Adrenal gland (tissue), 5 donors: ENCODE measurements around the gene DLG2.

Experiments used
- POLR2A ChIP-seq, 2 donors: fragments of 450-650 bp; IDR thresholded peaks; one replicate each; pipeline ENCODE4 v1.6.1; 2017; ENCODE audit warnings: antibody characterized with exemption in 2 of 2, mild to moderate bottlenecking in 2 of 2, moderate library complexity in 1 of 2
- TF ChIP-seq, protein P1 (sequence below), 6 experiments: fragments of 450-650 bp in 4 of 6; fragments of 200-600 bp in 2 of 6; sonication (generic) in 1 of 6; IDR thresholded peaks; 1 replicate in 5 of 6; 2 replicates in 1 of 6; pipeline versions ENCODE4 v1.5.1 to v1.8.0; 2016 to 2021; ENCODE audit warnings: antibody characterized with exemption in 6 of 6, mild to moderate bottlenecking in 2 of 6, moderate library complexity in 1 of 6
- donor health status: DM: no; HTN: no; CAD: no.

DNA sequence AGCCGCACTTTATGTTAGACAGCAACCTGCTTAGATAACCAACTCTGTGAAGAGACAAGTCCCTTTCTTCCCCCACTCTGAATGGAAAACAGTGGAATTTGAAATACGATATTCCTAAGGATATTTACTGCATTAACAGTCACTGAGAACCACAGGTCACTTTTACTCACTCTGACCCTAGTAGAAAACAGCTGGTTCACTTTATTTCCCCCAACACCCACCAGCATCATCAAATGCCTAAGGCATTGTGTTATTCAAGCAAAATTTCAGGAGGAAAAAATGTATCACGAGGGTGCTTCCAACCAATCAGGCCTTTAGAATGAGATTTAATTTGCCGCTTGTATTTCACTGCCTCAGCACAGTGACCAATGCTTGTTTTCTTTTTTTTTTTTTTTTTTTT lies 1206.9 kb downstream of the DLG2 start:
- TF ChIP-seq, protein P1, sequence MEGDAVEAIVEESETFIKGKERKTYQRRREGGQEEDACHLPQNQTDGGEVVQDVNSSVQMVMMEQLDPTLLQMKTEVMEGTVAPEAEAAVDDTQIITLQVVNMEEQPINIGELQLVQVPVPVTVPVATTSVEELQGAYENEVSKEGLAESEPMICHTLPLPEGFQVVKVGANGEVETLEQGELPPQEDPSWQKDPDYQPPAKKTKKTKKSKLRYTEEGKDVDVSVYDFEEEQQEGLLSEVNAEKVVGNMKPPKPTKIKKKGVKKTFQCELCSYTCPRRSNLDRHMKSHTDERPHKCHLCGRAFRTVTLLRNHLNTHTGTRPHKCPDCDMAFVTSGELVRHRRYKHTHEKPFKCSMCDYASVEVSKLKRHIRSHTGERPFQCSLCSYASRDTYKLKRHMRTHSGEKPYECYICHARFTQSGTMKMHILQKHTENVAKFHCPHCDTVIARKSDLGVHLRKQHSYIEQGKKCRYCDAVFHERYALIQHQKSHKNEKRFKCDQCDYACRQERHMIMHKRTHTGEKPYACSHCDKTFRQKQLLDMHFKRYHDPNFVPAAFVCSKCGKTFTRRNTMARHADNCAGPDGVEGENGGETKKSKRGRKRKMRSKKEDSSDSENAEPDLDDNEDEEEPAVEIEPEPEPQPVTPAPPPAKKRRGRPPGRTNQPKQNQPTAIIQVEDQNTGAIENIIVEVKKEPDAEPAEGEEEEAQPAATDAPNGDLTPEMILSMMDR (IDR thresholded peaks at IDR 0.05): no peak
- no peak for TF ChIP-seq POLR2A (IDR thresholded peaks at IDR 0.05)
